Lower leg skin (tissue), 3 donors: ENCODE results near the gene TSG101.

Experiments used
- POLR2A ChIP-seq, 2 donors: fragments of 450-650 bp; IDR thresholded peaks; one replicate each; pipeline ENCODE4 v1.6.1; 2016 to 2017; ENCODE audit warnings: antibody characterized with exemption in 2 of 2, mild to moderate bottlenecking in 1 of 2, moderate library complexity in 1 of 2
- TF ChIP-seq, protein P1 (sequence below), 3 donors: fragments of 450-650 bp; IDR thresholded peaks; one replicate each; pipeline ENCODE4 v1.5.1; 2016; ENCODE audit warnings: antibody characterized with exemption in 3 of 3, mild to moderate bottlenecking in 3 of 3, moderate library complexity in 2 of 3

DNA sequence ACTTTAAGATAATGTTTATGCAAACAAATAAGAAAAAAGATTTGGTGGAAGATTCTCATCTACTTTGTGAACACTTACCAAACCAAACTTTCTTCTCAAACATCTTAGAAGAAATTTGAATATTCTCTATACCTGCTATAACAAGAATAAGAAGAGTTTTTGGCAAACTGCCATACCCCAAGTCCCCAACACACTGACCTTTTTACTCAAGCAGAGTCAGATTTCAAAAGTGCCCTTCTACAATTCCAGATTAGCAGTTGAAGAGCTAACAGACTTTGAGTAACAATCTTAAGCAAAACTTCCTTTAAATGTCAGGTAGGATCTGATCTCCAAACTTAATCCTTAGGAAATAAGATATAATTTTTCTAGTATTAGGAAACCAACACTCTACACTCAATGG is 33.9 kb downstream of the TSG101 start:
- no peak for TF ChIP-seq POLR2A (IDR thresholded peaks at IDR 0.05)
- TF ChIP-seq, protein P1, sequence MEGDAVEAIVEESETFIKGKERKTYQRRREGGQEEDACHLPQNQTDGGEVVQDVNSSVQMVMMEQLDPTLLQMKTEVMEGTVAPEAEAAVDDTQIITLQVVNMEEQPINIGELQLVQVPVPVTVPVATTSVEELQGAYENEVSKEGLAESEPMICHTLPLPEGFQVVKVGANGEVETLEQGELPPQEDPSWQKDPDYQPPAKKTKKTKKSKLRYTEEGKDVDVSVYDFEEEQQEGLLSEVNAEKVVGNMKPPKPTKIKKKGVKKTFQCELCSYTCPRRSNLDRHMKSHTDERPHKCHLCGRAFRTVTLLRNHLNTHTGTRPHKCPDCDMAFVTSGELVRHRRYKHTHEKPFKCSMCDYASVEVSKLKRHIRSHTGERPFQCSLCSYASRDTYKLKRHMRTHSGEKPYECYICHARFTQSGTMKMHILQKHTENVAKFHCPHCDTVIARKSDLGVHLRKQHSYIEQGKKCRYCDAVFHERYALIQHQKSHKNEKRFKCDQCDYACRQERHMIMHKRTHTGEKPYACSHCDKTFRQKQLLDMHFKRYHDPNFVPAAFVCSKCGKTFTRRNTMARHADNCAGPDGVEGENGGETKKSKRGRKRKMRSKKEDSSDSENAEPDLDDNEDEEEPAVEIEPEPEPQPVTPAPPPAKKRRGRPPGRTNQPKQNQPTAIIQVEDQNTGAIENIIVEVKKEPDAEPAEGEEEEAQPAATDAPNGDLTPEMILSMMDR (IDR thresholded peaks at IDR 0.05), result no peak
